M059J (cell line): Measurements from ENCODE around the gene CAMKK2. TPM values are rescaled to one million over a fixed set of nuclear protein-coding genes. Genes with fewer than 3 reads are reported as not detected.
A peak's percentile ranks its signal among the peaks of the same experiment; 100 is the strongest.
"Not testable (repeated sequence)": the region's sequence is repeated elsewhere in the genome, so short reads cannot be mapped to it uniquely, and the experiment has no call there.

Experiments
- DNase-seq: peaks from one replicate; pipeline ENCODE4 v3.0.0-alpha.2; 2012; ENCODE audit warnings: low read depth
- total RNA-seq: library from RNA; depleted of rRNA; stranded (reverse); fragments of >200 nt; shearing (Covaris generic); gene quantifications from 2 replicates; pipeline ENCODE4 v1.2.3, GENCODE V29; 2014

The CAMKK2 gene
- total RNA-seq, 1 experiment from 2014 or later = 7.3 TPM

DNA sequence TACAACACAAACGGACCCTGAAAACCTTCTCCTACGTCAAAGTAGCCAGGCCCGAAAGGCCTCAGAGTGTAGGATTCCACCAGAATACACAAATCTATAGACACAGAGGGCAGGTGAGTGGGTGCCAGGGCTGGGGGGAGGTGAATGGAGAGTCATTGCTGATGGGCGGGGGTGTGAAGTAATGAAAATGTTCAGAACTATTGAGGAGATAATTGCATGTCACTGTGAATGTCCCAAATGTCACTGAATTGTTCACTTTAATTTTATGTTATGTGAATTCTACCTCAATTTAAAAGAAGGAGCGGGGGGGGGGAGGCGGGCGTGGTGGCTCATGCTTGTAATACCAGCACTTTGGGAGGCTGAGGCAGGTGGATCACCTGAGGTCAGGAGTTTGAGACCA is 50.6 kb downstream of the CAMKK2 start:
- DNase-seq = no peak

DNA sequence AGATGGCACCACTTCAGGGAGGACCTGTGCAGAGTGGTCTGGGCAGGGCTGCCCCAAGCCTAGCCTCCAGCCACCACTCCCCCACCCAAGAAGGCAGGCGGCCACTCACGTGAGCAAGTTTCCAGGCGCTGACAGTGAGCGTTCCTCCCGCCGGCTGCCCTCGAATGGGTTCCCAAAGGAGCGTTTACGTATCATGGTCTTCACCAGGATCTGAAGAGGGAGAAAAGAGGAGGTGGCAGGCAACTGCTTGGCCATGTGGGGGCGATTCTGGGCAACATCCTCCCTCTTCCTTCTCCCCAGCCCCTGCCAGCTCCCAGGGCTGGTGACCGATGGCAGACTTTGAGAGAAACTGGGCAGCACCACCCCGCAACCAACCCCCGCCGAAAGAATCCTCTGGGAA is 51.5 kb downstream of the CAMKK2 start:
- no peak for DNase-seq

DNA sequence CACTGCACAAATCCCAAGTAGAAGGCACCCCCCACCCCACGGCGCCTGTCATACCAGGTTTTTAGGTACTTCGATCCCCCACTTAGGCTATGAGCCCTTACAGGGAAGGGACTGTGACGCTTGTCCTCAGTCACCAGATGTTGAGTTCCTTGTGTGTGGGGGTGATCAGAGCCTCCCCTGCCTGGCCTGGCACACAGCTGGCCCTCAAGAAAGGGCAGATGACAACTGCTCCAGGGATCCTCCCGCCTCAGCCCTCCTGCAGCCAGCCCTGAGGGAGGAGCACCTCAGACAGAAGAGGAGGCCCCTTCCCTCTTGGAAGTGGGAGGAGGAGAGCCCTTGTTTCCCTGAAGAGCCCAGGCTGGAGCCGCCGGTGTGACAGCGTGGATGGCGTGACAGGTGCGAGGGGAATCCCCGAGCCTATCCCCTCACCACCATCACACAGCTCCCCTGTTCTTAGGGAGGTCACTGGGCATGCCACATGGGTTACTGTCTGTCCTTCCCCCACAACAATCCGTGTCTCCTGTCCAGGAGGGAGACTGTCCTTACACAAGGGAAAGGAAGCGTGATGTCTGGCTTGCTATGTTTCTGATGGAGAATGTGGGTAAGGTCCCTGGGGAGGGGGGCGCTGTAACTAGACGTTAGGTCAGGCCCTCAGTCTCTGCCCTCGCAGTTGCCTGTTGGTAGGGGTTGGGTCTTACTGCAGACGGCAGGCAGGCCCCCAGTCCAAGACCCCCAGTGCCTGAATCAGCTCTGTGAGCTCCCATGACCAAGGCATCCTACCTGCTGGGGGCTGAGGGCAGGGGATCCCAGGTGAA is 55.1 kb downstream of the CAMKK2 start:
- DNase-seq = no peak

DNA sequence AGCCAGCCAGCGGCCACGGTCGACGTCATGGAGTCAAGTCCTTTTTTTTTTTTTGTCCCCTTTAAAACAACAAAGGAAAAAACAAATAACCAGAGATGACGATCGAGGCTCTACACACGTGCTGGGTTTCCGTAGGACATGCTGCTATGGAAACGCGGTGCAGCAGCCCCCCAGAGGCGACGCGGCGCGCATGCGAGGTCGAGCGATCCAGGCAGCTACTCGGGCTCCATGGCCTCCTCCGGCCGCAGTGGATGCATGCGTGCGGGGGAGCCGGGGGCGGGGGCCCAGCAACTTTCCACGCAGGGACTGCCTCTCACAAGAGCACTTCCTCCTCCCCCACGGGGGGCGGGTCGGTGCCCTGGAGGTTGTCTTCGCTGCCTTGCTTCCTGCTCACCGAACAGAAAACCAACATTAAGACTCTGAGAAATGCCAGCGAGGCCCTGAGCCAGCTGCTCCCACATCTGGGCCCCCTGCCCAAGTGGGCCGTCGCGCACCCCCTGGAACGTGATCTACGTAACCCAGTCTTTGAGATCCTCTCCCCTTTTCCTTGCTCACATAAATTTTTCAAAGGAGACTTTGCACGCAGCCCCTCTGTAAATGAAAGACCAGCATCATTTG is 55.9 kb downstream of the CAMKK2 start:
- DNase-seq = no peak

DNA sequence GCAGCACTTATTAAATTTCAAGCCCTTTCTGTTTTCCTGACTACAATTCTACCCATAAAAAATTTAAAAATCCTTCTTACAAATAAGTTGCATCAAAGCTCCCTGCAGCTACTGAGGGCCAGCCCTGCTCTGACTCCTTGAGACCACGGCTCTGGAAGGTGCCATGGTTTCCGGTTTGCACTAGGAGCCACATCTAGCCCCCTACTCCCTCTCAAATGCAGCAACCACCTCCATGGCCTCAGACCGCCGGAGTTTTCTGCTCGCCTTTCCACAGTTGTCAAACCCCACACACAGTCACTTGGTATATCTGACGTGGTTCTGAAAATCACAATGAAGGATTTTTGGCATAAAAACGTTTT is 56.5 kb downstream of the CAMKK2 start:
- DNase-seq = no peak

DNA sequence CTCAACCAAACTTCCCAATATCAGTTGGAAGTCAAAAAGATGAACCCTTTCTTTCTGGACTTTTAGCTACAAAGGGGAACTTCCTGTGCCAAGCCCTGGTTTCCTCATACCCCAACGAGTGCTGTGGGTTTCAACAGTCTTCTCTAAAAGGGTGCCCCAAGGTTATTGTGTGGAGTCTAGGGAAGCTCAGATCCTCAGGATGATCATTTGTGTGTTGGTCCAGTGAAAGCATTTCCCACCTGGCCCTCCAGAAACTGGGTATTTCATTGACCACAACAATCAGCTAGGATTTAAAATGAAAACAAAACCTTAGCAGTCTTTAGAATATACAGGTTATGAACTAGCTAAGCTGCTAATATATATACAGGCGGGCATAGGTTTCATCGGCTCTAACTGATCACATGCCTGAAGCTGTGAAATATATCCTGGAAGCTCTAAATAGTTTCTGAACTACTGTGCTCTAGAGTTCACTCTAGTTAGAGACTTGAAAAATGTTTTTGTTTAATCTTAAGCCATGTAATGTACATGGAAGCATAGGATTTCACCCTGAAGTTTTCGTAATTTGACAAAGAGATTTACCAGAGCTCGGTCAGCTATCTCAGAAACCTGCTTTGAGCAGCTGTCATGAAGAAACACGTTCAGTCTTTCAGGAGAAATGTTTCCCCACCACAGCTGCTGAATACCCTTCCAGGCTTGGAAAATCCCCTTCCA is 57.0 kb downstream of the CAMKK2 start:
- DNase-seq = no peak

DNA sequence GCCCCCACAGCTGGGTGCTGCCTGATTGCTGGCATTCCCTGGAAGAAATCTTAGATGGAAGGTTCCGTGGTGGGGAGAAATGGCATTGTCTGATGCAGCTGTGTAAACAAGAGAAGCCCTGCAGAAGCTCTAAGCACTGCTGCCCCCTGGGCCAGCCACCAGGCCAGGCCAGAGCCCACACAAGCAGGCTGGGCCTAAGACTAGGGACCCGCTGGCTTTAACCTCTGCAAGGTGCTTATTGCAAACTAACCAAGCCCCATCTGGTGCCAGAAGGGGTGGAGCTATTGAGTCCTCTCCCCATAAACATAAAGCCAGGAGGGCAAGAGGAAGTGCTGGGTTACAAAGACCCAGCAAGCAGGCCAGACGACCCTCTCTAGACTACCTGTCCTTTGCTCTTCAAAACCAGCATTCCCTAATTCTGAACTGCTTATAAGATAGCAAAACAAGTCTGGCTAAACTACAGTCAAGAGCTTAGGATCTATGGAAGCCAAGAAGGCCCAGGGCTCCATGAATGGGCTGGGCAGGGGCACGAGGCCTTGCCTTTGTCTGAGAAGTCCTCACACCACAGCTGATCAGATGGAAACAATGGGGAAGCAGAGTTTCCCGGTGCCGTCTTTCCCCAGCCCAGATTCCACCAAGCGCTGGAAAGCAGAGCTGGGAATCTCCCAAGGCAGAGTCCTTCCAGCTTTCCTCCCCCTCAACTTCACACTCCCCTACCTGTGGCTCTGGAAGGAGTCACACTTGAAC is 57.7 kb downstream of the CAMKK2 start:
- DNase-seq = no peak

DNA sequence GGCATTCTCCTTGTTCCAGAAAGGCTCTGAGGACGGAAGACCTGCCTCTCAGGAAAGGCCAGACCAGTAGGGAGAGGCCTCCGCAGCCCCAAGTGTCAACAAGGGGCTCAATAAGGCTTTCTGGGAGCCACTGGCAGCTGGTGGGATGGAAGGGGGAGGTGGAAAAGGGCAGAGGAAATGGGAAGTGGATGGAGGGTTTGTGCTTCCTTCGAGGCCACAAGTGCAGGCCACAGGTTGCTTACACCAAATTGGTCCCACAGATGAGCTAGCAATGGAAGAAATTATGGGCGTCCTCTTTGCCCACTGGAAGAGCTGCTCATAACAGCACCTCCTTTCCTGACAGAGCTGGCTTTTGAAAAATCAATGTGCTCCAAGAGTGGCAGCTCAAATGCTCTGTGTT is 58.4 kb downstream of the CAMKK2 start:
- DNase-seq = no peak

DNA sequence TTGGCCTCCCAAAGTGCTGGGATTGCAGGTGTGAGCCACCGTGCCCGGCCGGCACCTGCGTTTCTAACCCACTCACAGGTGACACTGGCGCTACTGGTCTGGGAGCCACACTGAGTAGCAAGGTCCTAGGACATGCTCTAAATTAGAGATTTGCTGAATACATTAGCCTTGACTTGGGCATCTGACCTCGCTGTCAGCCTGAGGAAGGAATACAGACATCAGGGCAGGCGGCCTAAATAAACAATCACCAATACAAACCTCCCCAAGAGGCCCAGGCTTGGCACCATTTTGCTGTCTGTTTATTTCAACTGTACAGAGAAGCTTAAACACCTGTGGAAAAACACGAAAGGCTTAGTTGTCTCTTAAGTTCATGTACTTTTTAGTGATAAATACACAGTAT is 59.1 kb downstream of the CAMKK2 start:
- DNase-seq = no peak

DNA sequence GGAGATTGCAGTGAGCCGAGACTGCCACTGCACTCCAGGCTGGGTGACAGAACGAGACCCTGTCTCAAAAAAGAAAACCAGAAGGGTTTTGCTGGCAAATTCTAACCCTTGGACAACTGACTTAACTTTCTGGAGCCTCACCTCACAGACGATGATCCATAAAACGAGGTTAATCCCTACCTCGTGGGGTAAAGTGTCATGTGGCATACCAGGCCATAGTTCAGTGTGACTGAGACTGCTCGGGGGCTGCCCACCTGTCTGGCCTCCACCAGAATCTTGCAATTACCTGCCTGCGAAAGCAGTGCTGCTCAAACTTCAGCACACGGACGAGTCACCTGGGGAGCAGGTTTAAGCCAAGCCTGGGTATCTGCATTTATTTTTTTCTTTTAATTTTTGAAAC is 59.7 kb downstream of the CAMKK2 start:
- no peak for DNase-seq

DNA sequence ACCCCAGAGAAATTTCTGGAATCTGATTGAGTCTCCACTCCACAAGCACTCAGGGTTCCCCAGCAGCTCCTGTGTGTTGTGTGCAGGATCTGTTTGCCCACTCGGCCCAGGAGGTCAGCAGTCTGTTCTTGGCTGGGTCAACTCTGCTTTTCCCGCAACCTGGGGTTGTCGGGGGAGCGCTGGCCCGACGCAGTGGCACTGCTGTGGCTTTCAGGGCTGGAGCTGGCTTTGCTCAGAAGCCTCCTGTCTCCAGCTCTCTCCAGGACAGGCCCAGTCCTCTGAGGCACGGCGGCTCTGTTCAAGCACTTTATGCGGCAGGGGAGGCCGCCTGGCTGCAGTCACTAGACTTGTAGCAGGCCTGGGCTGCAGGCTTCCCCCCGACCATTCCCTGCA is 62.9 kb downstream of the CAMKK2 start:
- DNase-seq = no peak

DNA sequence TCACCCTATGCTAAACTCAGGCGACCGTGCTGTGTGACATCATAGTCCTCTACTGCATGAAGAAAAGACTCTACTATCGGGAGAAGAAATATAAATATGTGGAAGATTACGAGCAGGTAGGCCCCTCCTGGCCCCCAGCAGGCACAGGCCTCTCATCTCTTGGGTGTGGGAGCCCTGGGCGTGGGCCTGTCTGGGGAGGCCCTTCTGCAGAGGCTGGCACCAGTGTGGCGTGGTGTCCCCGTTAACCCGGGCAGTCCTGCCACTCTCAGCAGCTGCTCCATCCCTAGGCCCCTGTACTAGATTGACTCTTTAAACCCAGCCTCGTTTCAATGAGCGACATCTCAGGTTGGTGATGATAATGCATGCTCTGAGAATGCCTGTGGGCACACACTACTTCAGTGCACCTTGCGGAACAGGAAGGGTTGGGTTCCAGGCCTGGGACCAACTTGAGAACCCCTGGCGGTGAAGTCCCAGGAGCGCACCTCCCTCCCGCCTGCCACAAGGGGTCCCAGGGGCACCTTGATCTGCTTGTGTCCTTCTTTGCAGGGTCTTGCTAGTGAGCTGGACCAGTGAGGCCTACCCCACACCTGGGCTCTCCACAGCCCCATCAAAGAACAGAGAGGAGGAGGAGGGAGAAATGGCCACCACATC is 63.4 kb downstream of the CAMKK2 start:
- no peak for DNase-seq

DNA sequence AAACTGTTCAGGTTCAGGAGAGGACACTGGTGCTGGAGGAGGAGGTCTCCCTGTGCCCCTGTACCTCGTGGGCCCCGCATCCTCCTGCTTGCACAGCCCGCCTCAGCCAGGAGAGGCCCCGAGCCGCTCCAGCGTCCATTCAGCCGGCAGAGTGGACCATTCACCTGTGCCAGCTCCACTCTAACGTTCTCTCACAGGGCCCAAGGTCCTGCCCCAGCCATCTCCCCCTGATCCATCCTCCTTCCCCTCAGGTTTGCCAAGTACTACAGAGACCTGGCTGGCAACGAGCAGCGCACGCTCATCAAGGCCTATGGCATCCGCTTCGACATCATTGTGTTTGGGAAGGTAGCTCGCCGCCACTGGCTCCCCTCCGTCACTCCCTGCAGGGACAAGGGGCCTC is 64.3 kb downstream of the CAMKK2 start:
- DNase-seq = no peak

DNA sequence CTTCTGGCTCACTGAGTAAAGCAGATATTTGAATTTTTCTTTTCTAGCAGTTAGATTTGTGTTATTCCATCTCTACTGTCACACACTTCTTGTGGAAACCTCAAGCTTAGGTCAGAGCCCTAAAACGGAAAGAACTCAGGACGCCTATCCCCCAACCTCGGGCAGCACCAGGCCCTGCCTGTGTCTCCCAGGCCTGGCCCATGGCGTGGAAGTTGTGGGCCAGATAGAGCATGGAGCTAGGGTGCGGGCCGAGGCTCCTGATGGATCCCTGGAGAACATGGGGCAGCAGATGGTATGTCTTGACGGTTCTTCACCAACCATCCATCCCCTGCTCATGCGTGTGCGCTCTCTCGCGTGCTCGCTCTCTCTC is 66.0 kb downstream of the CAMKK2 start:
- no peak for DNase-seq

DNA sequence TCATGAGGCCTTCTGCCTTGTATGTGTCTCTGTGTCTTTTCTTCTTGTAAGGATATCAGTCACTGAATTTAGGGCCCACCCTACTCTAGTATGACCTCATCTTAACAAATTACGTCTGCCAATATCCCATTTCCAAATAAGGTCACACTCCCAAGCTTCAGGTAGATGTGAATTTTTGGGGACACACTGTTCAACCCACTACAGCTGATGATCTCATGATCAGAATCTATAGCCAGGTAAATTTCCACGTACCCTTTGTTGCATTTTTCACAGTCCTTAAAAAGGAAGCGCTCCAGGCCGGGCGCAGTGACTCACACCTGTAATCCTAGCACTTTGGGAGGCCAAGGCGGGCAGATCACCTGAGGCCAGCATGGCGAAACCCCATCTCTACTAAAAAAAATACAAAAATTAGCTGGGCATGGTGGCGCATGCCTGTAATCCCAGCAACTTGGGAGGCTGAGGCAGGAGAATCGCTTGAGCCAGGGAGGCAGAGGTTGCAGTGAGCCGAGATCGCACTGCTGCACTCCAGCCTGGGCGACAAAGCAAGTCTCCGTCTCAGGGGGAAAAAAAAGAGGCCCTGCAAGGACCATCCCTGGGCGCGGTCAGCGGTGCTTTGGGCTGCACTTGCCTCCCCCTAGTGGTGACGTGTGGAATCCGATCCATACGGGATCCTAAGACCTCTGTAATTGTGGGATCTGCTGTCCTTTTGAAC is 66.5 kb downstream of the CAMKK2 start:
- DNase-seq = peak; percentile 58

DNA sequence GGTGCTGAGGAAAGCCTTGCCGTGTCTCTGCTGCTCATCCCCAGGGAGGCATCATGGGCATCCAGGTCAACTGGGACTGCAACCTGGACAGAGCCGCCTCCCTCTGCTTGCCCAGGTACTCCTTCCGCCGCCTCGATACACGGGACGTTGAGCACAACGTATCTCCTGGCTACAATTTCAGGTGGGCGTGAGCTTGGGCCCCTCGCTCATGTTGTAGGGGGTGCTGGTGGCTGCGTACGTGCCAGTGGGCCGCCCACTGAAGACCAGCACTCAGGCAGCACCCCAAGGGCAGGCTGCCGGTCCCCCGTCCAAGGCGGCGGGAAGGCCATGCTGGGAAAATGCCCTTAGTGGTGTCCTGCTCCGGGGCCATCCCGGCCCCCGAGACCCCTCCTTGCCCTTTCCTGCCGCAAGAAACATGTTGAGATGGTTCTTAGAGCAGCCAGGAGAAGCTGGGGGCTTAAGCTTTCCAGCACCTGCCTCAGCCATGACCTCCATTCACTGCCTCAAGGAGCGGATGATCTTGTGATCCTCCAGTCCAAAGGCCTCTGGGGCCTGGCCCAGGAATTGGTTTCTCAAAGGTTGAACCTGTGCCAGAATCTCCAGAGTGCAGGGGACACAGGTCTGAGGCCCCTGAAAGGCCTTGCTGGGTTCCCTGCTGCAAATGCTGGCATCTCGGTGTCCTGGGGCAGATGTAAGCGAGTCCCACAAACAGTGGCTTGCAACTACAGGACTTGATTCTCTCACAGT is 67.4 kb downstream of the CAMKK2 start:
- DNase-seq = no peak

DNA sequence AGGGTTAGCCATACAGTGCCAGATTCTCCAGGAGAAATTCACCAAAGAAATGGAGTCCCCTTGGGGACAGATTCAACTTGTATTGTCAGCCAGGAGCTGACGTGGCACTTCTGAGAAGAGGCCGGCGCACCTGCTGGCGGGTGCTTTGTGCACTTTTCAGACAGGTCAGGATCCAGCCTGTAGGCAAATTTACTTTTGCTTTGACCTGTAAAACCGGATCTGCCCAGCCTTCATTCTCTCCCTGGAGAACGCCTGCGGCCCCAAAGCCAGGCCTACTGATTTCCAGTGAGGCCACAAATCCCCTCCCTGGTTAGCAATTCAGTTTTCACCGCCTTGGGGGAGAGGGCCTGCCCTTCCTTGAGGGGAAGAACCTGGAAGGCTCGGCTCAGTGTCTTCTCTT is 69.2 kb downstream of the CAMKK2 start:
- DNase-seq = no peak

DNA sequence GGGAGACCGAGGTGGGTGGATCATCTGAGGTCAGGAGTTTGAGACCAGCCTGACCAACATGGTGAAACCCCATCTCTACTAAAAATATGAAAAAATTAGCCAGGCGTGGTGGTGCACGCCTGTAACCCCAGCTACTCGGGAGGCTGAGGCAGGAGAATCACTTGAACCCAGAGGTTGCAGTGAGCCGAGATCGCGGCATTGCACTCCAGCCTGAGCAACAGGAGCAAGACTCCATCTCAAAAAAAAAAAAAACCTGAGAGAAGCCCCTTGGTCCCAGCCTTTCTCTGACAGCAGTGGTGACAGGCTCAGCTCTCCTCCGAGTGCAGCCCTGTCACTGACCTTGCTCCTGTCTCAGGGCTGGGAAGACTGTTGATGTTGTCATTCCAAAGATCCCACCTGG is 69.6 kb downstream of the CAMKK2 start:
- not testable (repeated sequence) for DNase-seq

DNA sequence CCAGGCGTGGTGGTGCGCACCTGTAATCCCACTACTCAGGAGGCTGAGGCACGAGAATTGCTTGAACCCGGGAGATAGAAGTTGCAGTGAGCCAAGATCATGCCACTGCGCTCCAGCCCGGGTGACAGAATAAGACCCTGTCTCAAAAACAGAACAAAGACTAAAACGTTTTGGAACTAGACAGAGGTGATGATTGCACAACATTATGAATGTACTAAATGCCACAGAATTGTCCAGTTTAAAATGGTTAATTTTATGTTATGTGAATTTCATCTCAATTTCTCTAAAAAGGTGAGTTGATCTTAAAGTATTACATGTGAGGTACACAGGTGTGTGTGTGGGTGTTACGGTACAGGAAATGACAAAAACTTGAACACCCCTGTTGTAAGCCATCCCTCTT is 70.1 kb downstream of the CAMKK2 start:
- DNase-seq = no peak

DNA sequence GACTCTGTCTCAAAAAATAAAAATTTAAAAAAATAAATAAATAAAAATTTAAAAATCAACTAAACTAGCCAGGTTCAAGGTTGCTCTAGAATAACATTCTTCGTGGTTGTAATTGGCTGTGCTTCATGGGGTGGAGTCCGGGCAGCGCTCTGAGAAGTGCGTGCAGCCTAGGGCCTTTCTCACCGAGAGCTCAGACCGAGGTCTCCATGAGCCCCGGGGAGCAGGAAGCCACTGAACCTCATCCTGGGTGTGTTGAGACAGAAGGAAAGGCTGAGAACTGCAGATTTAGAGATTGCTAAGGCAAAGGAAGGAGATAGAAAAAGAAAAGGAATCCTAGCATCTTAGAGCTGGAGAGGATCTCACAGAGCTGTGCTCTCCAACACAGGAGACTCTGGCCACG is 71.9 kb downstream of the CAMKK2 start:
- no peak for DNase-seq
